ENCODE measurements around the gene DNAJC5. TPM values are rescaled to one million over a fixed set of nuclear protein-coding genes. Genes with fewer than 3 reads are reported as not detected.
"Not testable (repeated sequence)": the region's sequence is repeated elsewhere in the genome, so short reads cannot be mapped to it uniquely, and the experiment has no call there.

The DNAJC5 gene
- total RNA-seq, 1 donor from 2014 or later, result 43.2 TPM

DNA sequence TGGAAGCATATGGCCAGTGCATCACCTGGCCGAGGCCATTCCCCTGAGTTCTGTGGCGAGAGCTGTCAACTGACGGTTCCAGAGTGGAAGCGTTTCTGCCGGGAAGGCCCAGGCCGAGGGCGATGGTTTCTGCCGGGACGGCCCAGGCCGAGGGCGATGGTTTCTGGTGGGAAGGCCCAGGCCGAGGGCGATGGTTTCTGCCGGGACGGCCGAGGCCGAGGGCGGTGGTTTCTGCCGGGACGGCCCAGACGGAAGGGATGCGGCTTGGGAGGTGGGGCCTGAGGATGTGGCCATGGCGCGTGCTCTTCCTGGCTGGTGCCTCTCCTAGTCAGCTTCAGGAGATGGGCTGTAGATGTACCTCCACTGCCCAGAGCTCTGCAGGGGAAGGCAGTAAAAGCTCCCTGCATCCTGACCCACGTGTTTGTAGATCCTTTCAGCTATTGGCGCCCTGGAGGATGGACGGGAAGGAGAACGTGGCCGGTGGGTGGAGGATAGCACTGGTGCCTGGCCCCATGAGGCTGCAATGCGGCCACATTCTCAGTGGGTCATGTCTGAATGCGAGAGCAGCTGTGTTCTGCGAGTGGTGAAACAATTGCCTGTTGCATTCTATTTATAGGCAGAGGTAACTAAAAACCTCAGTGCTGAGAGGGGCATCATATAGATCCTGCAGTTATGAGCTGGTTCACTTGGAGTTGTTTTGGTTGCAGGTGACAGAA, 17.0 kb upstream of the DNAJC5 start:
- H3K27ac Mint-ChIP-seq, result no peak overlapping the region
- H3K27me3 Mint-ChIP-seq (ENCODE audit: low read depth), result no peaks in the 10 kb centered on the region
- TF ChIP-seq, protein P1, sequence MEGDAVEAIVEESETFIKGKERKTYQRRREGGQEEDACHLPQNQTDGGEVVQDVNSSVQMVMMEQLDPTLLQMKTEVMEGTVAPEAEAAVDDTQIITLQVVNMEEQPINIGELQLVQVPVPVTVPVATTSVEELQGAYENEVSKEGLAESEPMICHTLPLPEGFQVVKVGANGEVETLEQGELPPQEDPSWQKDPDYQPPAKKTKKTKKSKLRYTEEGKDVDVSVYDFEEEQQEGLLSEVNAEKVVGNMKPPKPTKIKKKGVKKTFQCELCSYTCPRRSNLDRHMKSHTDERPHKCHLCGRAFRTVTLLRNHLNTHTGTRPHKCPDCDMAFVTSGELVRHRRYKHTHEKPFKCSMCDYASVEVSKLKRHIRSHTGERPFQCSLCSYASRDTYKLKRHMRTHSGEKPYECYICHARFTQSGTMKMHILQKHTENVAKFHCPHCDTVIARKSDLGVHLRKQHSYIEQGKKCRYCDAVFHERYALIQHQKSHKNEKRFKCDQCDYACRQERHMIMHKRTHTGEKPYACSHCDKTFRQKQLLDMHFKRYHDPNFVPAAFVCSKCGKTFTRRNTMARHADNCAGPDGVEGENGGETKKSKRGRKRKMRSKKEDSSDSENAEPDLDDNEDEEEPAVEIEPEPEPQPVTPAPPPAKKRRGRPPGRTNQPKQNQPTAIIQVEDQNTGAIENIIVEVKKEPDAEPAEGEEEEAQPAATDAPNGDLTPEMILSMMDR (IDR thresholded peaks at IDR 0.05; ENCODE audit: unreplicated experiment), result no peak
- DNase-seq (ENCODE audit: low spot score in 2 of 2, unreplicated experiment in 2 of 2), result no peak
- peaks cover 25% of the 10 kb centered on the region for H3K36me3 Mint-ChIP-seq
- H3K4me3 Mint-ChIP-seq, result no peak overlapping the region
- H3K9me3 Mint-ChIP-seq, result no peaks in the 10 kb centered on the region
- H3K4me1 Mint-ChIP-seq, result no peaks in the 10 kb centered on the region

DNA sequence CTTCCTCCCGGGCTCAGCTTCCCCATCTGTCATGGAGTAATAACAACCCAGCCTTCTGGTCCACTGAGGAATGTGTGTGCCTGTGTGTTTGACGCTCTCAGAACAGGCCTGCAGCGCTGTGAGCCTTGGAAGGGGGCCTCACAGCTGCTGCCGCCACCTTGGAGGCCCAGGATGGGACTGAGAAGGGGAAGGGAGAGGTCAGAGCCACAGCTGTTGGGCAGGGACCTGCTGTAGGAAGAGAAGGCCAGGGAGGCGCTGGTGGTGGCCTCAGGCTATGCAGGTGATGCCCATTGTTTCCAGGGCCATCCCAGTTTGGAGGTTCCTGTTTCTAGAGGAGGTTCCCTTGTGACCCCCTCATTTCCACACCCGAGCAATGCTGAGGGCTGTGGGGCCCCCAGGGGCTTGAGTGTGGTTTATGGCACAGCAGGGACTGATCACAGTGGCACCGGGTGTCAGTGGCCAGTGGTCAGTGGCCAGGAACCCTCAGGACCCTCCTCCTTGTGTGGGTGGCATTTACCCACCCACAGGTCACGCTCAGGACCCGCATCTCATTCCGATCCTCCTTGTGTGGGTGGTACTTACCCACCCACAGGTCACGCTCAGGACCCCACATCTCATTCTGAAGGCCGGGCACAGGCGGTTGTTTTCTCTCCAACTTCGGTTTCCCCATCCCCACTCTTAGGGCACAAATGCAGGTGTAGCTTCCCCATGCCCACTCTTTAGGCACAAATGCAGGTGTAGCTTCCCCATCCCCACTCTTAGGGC, 15.8 kb upstream of the DNAJC5 start:
- Mint-ChIP-seq H3K4me3 (no peak overlapping the region), H3K9me3 (no peaks in the 10 kb centered on the region), H3K36me3 (peaks cover 21% of the 10 kb centered on the region), H3K27me3 (ENCODE audit: low read depth) (no peaks in the 10 kb centered on the region), H3K4me1 (no peaks in the 10 kb centered on the region), H3K27ac (no peak overlapping the region)
- DNase-seq (ENCODE audit: low spot score in 2 of 2, unreplicated experiment in 2 of 2), result no peak
- TF ChIP-seq, protein P1 (IDR thresholded peaks at IDR 0.05; ENCODE audit: unreplicated experiment), result no peak

DNA sequence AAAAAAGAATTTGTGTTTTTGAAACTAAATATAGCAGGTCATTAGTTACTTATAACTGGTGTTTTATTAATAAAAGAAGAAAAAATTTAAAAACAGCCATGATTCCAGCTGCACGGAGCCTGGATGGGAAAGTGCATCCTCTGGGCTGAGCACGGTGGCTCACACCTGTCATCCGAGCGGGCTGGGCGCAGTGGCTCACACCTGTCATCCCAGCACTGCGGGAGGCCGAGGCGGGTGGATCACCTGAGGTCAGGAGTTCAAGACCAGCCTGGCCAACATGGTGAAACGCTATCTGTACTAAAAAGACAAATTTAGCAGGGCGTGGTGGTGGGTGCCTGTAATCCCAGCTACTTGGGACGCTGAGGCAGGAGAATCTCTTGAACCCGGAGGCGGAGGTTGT, 14.0 kb upstream of the DNAJC5 start:
- not testable (repeated sequence) for H3K9me3 Mint-ChIP-seq; DNase-seq (ENCODE audit: low spot score in 2 of 2, unreplicated experiment in 2 of 2); H3K27me3 Mint-ChIP-seq (ENCODE audit: low read depth); H3K4me3 Mint-ChIP-seq; H3K4me1 Mint-ChIP-seq; H3K27ac Mint-ChIP-seq
- H3K36me3 Mint-ChIP-seq, result peaks cover 14% of the 10 kb centered on the region

DNA sequence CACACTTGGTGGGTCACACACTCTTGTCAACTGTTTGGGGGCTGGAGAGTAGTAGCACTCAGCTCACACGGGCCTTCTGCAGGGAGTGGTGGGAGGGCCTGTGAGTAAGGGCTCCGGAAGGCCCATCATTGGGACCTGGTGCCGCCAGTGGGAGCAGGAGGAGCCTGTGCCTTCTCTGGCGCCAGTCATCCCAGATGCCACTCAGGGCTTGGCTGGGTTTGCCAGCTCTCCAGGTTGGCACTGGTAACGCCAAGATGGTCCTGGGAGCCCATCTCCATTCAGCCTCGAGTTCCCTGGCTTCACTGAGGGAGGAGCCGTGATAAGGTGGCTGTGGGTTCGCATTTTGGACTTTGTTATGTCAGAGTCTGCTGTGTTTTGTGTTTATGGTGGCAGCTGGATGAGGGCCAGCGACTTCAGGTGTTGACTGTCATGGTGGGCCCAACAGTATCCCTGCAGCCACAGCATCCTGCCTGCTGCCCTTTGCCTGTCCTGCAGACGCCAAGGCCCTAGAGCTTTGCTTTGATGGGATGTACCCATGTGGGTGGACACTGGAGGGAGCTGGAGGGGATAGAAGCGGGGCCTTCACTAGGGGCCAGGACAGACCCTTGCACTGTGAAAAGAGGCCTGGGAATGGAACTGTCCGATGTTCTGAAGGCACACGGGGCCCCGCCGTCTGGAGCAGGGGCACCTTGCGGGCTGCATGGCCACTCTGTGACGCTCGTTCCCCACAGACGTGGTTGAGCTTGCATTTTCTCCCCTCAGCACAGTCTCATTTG, 13.3 kb upstream of the DNAJC5 start:
- TF ChIP-seq, protein P1 (IDR thresholded peaks at IDR 0.05; ENCODE audit: unreplicated experiment), result no peak
- Mint-ChIP-seq H3K27me3 (ENCODE audit: low read depth) (no peaks in the 10 kb centered on the region), H3K9me3 (no peaks in the 10 kb centered on the region), H3K27ac (no peak overlapping the region), H3K36me3 (peaks cover 9% of the 10 kb centered on the region), H3K4me3 (no peak overlapping the region), H3K4me1 (no peaks in the 10 kb centered on the region)
- no peak for DNase-seq (ENCODE audit: low spot score in 2 of 2, unreplicated experiment in 2 of 2)

DNA sequence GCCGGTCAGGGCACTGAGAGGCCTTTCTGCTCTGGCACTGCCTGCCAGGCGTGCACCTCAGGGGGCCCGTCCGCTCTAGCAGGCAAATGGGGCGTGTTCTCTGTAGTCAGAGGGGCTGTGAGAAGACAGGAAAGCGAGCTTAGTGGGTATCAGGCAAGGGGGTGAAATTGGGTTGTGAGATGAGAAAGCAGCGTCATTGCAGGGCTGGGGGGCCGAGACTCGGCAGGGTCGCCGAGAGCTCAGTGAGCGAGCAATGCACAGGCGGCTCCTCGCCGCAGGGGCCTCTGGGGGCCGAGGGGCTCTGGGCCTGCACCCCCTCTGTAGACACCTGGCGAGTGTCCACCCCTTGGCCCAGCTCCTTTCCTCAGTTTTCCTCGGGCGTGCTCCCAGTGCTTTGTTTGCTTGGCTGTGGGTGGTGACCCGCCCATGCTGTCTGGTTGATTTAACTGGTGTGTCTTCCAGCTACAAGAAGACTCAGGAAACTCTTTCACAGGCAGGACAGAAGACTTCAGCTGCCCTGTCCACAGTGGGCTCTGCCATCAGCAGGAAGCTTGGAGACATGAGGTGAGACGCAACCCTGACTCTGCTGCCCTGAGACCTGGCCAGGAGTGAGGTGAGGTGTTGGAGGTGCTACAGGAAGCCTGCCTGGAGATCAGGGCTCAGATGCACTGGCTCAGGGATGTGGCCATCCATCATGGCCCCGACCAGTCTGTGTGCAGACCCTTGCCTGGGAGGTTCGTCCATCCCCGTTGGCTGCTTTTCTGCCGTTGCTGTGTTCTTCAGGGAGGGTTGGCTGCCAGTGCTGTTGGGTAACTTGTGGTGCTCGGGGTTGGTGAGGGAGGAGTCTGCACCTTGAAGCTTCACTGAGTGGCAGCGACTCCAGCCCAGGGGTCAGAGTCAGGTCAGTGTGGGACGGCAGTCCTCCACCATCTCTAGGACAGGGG, 12.4 kb upstream of the DNAJC5 start:
- Mint-ChIP-seq H3K4me3 (no peak overlapping the region), H3K27ac (no peak overlapping the region), H3K4me1 (no peaks in the 10 kb centered on the region), H3K9me3 (no peaks in the 10 kb centered on the region), H3K27me3 (ENCODE audit: low read depth) (no peaks in the 10 kb centered on the region), H3K36me3 (peaks cover 11% of the 10 kb centered on the region)
- TF ChIP-seq, protein P1 (IDR thresholded peaks at IDR 0.05; ENCODE audit: unreplicated experiment), result no peak
- DNase-seq (ENCODE audit: low spot score in 2 of 2, unreplicated experiment in 2 of 2), result no peak

Data from mesothelial cell of epicardium (in vitro differentiated cells).